ENCODE data around the gene PLEKHO2. TPM values are rescaled to one million over a fixed set of nuclear protein-coding genes. Genes with fewer than 3 reads are reported as not detected.
"Not testable (repeated sequence)": the region's sequence is repeated elsewhere in the genome, so short reads cannot be mapped to it uniquely, and the experiment has no call there.

PLEKHO2 gene
- total RNA-seq, 4 donors from 2014 or later, result 4.7 to 18.2 (median 7.4) TPM

DNA sequence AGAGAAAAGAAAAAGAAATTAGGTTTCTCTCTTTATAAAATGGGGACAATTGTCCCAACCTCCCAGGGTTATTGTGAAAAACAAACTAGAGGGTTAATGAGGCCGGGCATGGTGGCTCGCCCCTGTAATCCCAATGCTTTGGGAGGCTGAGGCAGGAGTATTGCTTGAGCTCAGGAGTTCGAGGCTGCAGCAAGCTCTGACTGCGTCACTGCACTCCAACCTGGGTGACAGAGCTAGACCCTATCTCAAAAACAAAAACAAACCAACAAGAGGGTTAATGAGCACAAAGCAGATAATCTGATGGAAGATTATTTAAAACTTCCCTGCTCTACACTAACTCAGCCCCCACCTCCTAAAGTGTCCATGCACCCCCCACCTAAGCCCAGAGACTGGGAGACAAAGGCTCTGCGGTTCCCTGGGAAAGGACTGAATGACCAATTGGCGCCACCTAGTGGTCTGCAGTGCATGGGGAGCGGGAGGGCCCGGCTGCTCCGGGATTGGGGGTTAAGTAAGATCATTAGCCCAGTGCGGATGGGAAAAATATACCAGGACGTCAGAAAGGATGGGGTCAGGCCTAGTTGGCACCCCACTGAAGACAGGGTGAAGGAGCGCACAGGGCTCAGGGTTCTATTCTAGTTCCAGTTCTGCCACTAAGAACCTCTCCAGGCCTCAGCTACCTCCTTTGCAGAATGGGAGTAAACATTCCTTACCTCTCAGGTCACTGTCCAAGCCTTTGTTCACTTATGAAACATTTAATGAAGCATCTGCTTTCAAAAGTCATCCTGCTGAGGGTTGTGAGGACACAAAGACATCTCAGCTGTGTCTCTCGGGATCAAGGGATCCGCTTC, 31.8 kb upstream of the PLEKHO2 start:
- no peak for TF ChIP-seq POLR2A (IDR thresholded peaks at IDR 0.05)
- peak; percentile 76 to 95 (median 80) for TF ChIP-seq CTCF (IDR thresholded peaks at IDR 0.05)
- no peaks in the 10 kb centered on the region for H3K27me3 ChIP-seq
- no peaks in the 10 kb centered on the region for H3K9me3 ChIP-seq
- no peaks in the 10 kb centered on the region for H3K4me1 ChIP-seq
- H3K4me3 ChIP-seq, result no peak overlapping the region
- no peaks in the 10 kb centered on the region for H3K36me3 ChIP-seq
- H3K27ac ChIP-seq, result peak overlapping the region in 1 of 4 donors; percentile 76
- peak; percentile 77 to 92 (median 79) for DNase-seq

DNA sequence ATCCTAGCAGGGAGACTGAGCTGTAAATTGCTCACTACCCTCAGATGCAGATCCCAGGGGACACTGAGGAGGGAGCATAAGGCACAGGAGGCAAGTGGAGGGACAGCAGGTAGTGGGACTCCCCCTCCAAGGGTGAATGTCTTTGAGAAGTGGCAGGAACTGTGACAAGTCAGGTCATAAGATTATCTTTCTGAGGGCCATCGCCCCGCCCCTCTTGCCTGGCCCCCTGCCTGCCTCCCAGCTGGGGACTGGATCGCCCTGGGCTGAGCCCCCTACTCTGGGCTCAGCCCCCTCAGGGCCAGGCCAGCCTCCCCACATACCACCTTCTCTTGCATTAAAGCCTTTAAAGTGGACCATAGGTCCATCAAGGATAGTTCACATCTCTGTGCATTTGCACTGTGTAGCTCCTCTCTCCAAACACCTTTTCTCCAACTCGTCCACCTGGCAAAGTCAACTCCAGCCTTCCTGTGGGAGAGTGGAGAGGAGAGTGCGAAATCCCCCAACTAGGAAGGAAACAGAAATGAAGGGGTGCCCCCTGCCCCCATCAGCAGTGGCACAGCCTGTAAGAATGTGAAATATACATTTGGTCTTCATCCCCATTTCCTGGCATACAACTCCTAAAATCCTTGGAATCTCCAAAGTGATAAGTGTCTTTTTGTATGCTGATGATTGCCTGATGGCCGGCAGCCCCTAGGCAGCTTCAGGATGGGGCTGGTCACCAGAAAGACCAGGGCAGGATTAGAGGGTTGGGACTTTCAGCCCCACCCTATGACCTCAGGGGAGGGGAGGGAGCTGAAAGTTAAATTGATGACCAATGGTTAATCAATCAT, 31.0 kb upstream of the PLEKHO2 start:
- Histone ChIP-seq H3K36me3 (no peaks in the 10 kb centered on the region), H3K27me3 (no peaks in the 10 kb centered on the region), H3K4me1 (no peaks in the 10 kb centered on the region), H3K4me3 (no peak overlapping the region), H3K9me3 (no peaks in the 10 kb centered on the region), H3K27ac (peak overlapping the region in 1 of 4 donors; percentile 42)
- TF ChIP-seq POLR2A (IDR thresholded peaks at IDR 0.05), result no peak
- no peak for DNase-seq

DNA sequence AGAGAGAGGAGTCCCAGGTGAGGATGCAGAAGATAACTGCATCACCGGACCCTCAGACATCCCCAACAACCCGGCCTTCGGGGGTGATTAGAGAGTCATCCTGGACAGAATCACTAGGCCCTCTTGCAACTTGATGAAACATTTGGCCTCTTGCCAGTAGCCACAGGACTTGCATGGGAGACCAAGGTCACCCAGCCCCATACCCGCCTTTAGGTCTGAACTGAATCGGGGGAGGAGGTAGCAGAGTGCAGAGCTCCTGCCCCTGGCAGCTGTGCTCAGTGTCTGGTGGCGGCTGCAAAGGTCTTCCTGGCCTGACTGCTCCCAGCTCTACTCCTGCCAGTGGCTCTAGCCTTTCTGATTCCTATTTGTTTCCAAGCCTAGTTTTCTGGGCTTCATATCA, 28.6 kb upstream of the PLEKHO2 start:
- H3K4me1 ChIP-seq, result no peaks in the 10 kb centered on the region
- no peaks in the 10 kb centered on the region for H3K27me3 ChIP-seq
- no peak overlapping the region for H3K4me3 ChIP-seq
- H3K36me3 ChIP-seq, result no peaks in the 10 kb centered on the region
- no peak for DNase-seq
- H3K9me3 ChIP-seq, result no peaks in the 10 kb centered on the region
- TF ChIP-seq POLR2A (IDR thresholded peaks at IDR 0.05), result no peak
- no peak for TF ChIP-seq CTCF (IDR thresholded peaks at IDR 0.05)
- H3K27ac ChIP-seq, result no peak overlapping the region

DNA sequence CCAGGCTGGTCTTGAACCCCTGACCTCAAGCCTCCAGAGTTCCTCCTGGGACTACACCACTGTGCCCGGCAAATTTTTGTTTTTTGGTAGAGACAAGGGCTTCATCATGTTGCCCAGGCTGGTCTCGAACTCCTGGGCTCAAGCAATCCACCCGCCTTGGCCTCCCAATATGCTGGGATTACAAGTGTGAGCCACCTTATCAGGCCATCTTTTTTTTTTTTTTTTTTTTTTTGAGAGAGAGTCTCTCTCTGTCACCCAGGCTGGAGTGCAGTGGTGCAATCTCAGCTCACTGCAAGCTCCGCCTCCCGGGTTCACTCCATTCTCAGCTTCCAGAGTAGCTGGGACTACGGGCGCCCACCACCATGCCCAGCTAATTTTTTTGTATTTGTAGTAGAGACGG, 27.4 kb upstream of the PLEKHO2 start:
- not testable (repeated sequence) for H3K4me3 ChIP-seq, H3K27ac ChIP-seq, DNase-seq, H3K27me3 ChIP-seq, H3K4me1 ChIP-seq, H3K9me3 ChIP-seq, H3K36me3 ChIP-seq

- not testable (repeated sequence) for DNase-seq, H3K36me3 ChIP-seq, H3K4me3 ChIP-seq, H3K27me3 ChIP-seq, H3K4me1 ChIP-seq, H3K9me3 ChIP-seq, H3K27ac ChIP-seq
Observed at GRCh38 chr15:64814965-64815364, 26.8 kb upstream of the PLEKHO2 start.

GRCh38 chr15:64816452-64816851, 25.3 kb upstream of the PLEKHO2 start:
- H3K4me3 ChIP-seq, result no peak overlapping the region
- H3K36me3 ChIP-seq, result no peaks in the 10 kb centered on the region
- H3K27me3 ChIP-seq, result no peaks in the 10 kb centered on the region
- H3K9me3 ChIP-seq, result no peaks in the 10 kb centered on the region
- H3K4me1 ChIP-seq, result no peaks in the 10 kb centered on the region
- TF ChIP-seq CTCF (IDR thresholded peaks at IDR 0.05) (no peak), POLR2A (IDR thresholded peaks at IDR 0.05) (no peak)
- no peak overlapping the region for H3K27ac ChIP-seq
- no peak for DNase-seq

- no peak for TF ChIP-seq CTCF (IDR thresholded peaks at IDR 0.05)
- no peak for TF ChIP-seq POLR2A (IDR thresholded peaks at IDR 0.05)
- peak overlapping the region; percentile 23 to 56 (median 51) for H3K4me3 ChIP-seq
- peak overlapping the region in 2 of 4 donors; percentile 29 to 77 for H3K27ac ChIP-seq
- DNase-seq, result no peak
- H3K27me3 ChIP-seq, result no peaks in the 10 kb centered on the region
- no peaks in the 10 kb centered on the region for H3K9me3 ChIP-seq
- no peaks in the 10 kb centered on the region for H3K36me3 ChIP-seq
- H3K4me1 ChIP-seq, result peaks cover 3 to 27% (median 9%) of the 10 kb centered on the region in 4 donors
Observed at GRCh38 chr15:64824929-64825430, 16.7 kb upstream of the PLEKHO2 start.

All from Peyer's patch (tissue), 4 donors.